Measurements from ENCODE around the gene TMEM272.
A peak's percentile ranks its signal among the peaks of the same experiment; 100 is the strongest.

TMEM272 gene

GRCh38 chr13:51849145-51850101 lies 4.4 kb upstream of the TMEM272 start:
- no peak for DNase-seq (ENCODE audit: low read depth)

- DNase-seq (ENCODE audit: low read depth): no peak
Measured at GRCh38 chr13:51848674-51849073, 3.7 kb upstream of the TMEM272 start.

GRCh38 chr13:51846756-51847155 lies 1.8 kb upstream of the TMEM272 start:
- DNase-seq (ENCODE audit: low read depth): no peak

GRCh38 chr13:51845574-51846318 lies 769 bp upstream of the TMEM272 start:
- DNase-seq (ENCODE audit: low read depth): no peak

GRCh38 chr13:51843529-51843928 lies 1.4 kb downstream of the TMEM272 start:
- no peak for DNase-seq (ENCODE audit: low read depth)

- DNase-seq (ENCODE audit: low read depth): no peak
Measured at GRCh38 chr13:51841732-51842131, 3.2 kb downstream of the TMEM272 start.

- no peak for DNase-seq (ENCODE audit: low read depth)
Measured at GRCh38 chr13:51840917-51841316, 4.1 kb downstream of the TMEM272 start.

- DNase-seq (ENCODE audit: low read depth): no peak
Measured at GRCh38 chr13:51839711-51840540, 5.1 kb downstream of the TMEM272 start.

- DNase-seq (ENCODE audit: low read depth): peak; percentile 71
Measured at GRCh38 chr13:51838240-51838846, 6.6 kb downstream of the TMEM272 start.

- DNase-seq (ENCODE audit: low read depth): no peak
Measured at GRCh38 chr13:51837016-51837415, 8.0 kb downstream of the TMEM272 start.

- DNase-seq (ENCODE audit: low read depth): no peak
Measured at GRCh38 chr13:51834581-51835171, 10.3 kb downstream of the TMEM272 start.

- no peak for DNase-seq (ENCODE audit: low read depth)
Measured at GRCh38 chr13:51833980-51834379, 11.0 kb downstream of the TMEM272 start.

- DNase-seq (ENCODE audit: low read depth): no peak
Measured at GRCh38 chr13:51832471-51833152, 12.4 kb downstream of the TMEM272 start.

GRCh38 chr13:51831519-51831918 lies 13.5 kb downstream of the TMEM272 start:
- DNase-seq (ENCODE audit: low read depth): no peak

GRCh38 chr13:51829568-51829899 lies 15.4 kb downstream of the TMEM272 start:
- DNase-seq (ENCODE audit: low read depth): no peak

GRCh38 chr13:51828730-51829567 lies 16.0 kb downstream of the TMEM272 start:
- DNase-seq (ENCODE audit: low read depth): no peak

- DNase-seq (ENCODE audit: low read depth): no peak
Measured at GRCh38 chr13:51827254-51827653, 17.7 kb downstream of the TMEM272 start.

- DNase-seq (ENCODE audit: low read depth): no peak
Measured at GRCh38 chr13:51826606-51827005, 18.4 kb downstream of the TMEM272 start.

- DNase-seq (ENCODE audit: low read depth): no peak
Measured at GRCh38 chr13:51825681-51826254, 19.2 kb downstream of the TMEM272 start.

GRCh38 chr13:51825165-51825592 lies 19.8 kb downstream of the TMEM272 start:
- no peak for DNase-seq (ENCODE audit: low read depth)

All from stromal cell of bone marrow (primary cell).